ENCODE data around the gene SLX1A. TPM values are rescaled to one million over a fixed set of nuclear protein-coding genes. Genes with fewer than 3 reads are reported as not detected.
"Not testable (repeated sequence)": the region's sequence is repeated elsewhere in the genome, so short reads cannot be mapped to it uniquely, and the experiment has no call there.

Gene SLX1A
- total RNA-seq (2011; cell fraction: chromatin; rRNA removed; ENCODE audit: low replicate concordance) = 63.6 and 162 TPM in 2 replicates
- 85.6 and 99.5 TPM in 2 replicates for total RNA-seq (2011; cell fraction: nucleolus; rRNA removed)
- total RNA-seq (2011; cell fraction: nucleoplasm; rRNA removed) = 74.1 and 87.1 TPM in 2 replicates
- total RNA-seq (2014; rRNA removed) = 72.3 and 86.5 TPM in 2 replicates
- 10.9 and 11.6 TPM in 2 replicates for total RNA-seq (2014; rRNA removed; fragmentation: Illumina TruSeq; extraction: Trizol)
- 18.4 and 21.0 TPM in 2 replicates for total RNA-seq (2015; rRNA removed; fragmentation: Illumina TruSeq; extraction: Trizol)
- 48.1 and 52.5 TPM in 2 replicates for total RNA-seq (2021)
- 6.9 and 13.2 TPM in 2 replicates for polyA plus RNA-seq (2011; rRNA removed)
- 6.0 and 35.1 TPM in 2 replicates for polyA plus RNA-seq (2011; cell fraction: cytosol; rRNA removed)
- 35.2 and 63.9 TPM in 2 replicates for polyA plus RNA-seq (2011; cell fraction: nucleus; rRNA removed)
- 45.1 and 50.2 TPM in 2 replicates for polyA plus RNA-seq (2012)
- polyA plus RNA-seq (2014; fragmentation: Illumina TruSeq; extraction: Trizol) = 7.9 and 8.5 TPM in 2 replicates
- 1 to 10 TPM; 2.3 to 2.5 TPM for polyA plus RNA-seq (2014; fragmentation: Nextera tagmentation; extraction: Ambion mirVana)
- polyA plus RNA-seq (2014; rRNA removed) = 39.3 and 44.5 TPM in 2 replicates
- 4.6 and 6.6 TPM in 2 replicates for polyA minus RNA-seq (2011; rRNA and poly(A)+ RNA removed)
- polyA minus RNA-seq (2011; cell fraction: cytosol; rRNA and poly(A)+ RNA removed) = 18.7 and 23.2 TPM in 2 replicates
- 19.8 and 21.0 TPM in 2 replicates for polyA minus RNA-seq (2011; cell fraction: nucleus; rRNA and poly(A)+ RNA removed)
- Bru-seq, nascent RNA = percentile 44 among the genes with signal in this experiment
- percentile 45 among the genes with signal in this experiment for BruChase-seq, experiment 1, labeled RNA remaining after a 2-hour chase
- percentile 47 among the genes with signal in this experiment for BruChase-seq, experiment 2, labeled RNA remaining after a 6-hour chase
- long read RNA-seq, experiment 1, transcript SLX1A-201 (6 exons, 1,091 nt) = major isoform, 72 of 88 reads
- long read RNA-seq, experiment 1, partial matches to known transcripts = 5 of 88 reads
- long read RNA-seq, experiment 1, other reads (novel, unspliced or antisense) = 3 of 88 reads
- long read RNA-seq, experiment 2, transcript SLX1A-201 (6 exons, 1,091 nt) = major isoform, 40 of 49 reads
- long read RNA-seq, experiment 2, partial matches to known transcripts = 5 of 49 reads
- long read RNA-seq, experiment 2, other reads (novel, unspliced or antisense) = 3 of 49 reads
- long read RNA-seq, experiment 3, transcript SLX1A-201 (6 exons, 1,091 nt) = major isoform, 50 of 55 reads
- long read RNA-seq, experiment 3, partial matches to known transcripts = 2 of 55 reads
- long read RNA-seq, experiment 3, other reads (novel, unspliced or antisense) = 1 of 55 reads

GRCh38 chr16:30193615-30194014 is at the start of gene SLX1A, which contains the start of gene BOLA2B:
SLX1A (plus strand) TSS chr16:30193875; CDS start chr16:30194085, 210 bp downstream.
BOLA2B (minus strand) TSS chr16:30193666; CDS start chr16:30193595, 71 bp downstream.
- intact Hi-C loops (cut with micrococcal nuclease); H3K27ac ChIP-seq (ENCODE audit: extremely low read depth, low read depth, low read length); H3K4me1 ChIP-seq (replicated peaks in 1 of 2; ENCODE audit: control insufficient read depth in 2 of 2, insufficient read depth in 2 of 2, low read length in 2 of 2); H3K9me1 ChIP-seq (ENCODE audit: control insufficient read depth, insufficient read depth, low read length); POLR2A ChIA-PET; BruUV-seq (replicated peaks); H3K36me3 ChIP-seq (ENCODE audit: control insufficient read depth, insufficient read depth, low read length); H2AFZ ChIP-seq (ENCODE audit: low read depth, low read length); H3K27me3 ChIP-seq (ENCODE audit: control insufficient read depth in 2 of 2, insufficient read depth in 2 of 2, low read length in 2 of 2); H3K4me3 ChIP-seq; DNase-seq (ENCODE audit: extremely low read depth in 1 of 4, low spot score in 3 of 4); H3K9me3 ChIP-seq (replicated peaks; ENCODE audit: control insufficient read depth, insufficient read depth, low read depth, low read length); CTCF ChIA-PET (ENCODE audit: low intra/inter-chr PET ratio); H4K20me1 ChIP-seq (replicated peaks; ENCODE audit: control insufficient read depth, insufficient read depth, low read length); H3K79me2 ChIP-seq (ENCODE audit: control insufficient read depth, insufficient read depth, low read length): not testable (repeated sequence)
- FAIRE-seq (peak; percentile 100), ATAC-seq (peak; percentile 96)
- Histone ChIP-seq H3K9ac (ENCODE audit: insufficient read depth in 1 of 2, low read depth in 2 of 2, low read length in 2 of 2) (peak within 1 kb of the TSS in 1 of 2 experiments; percentile 68; a peak in 1 of 4 replicates), H3K4me2 (ENCODE audit: insufficient read depth, low read length) (peak within 1 kb of the TSS; percentile 41; the same call in 1 of the 2 replicates)
- in situ Hi-C loops (cut with MboI) = loop anchor here (10.0 kb wide), 1 partner anchor 211 kb away; the partner anchor contains the start of gene ZNF771
- no CpG with 5 or more reads among the region's 34 CpGs for WGBS (ENCODE audit: insufficient coverage, low coverage, missing lambda C conversion rate)

Measured in K562 (cell line).